Fibroblast of lung (primary cell): ENCODE results near the gene PRKCH. TPM values are rescaled to one million over a fixed set of nuclear protein-coding genes. Genes with fewer than 3 reads are reported as not detected.
A peak's percentile ranks its signal among the peaks of the same experiment; 100 is the strongest.

Experiments used
- DNase-seq, 2 donors: peaks; one replicate each; pipeline versions ENCODE4 v3.0.0 to v3.0.0-alpha.2; 2010; ENCODE audit warnings: low read depth in 2 of 2
- H2AFZ ChIP-seq: 2 replicates; pipeline ENCODE4 v1.5.1; 2012; ENCODE audit warnings: low read length, control low read depth, inconsistent platforms
- H3K27ac ChIP-seq: 2 replicates; pipeline ENCODE4 v1.5.1; 2011; ENCODE audit warnings: low read length, control low read depth; ENCODE audit not compliant: insufficient read depth
- H3K27me3 ChIP-seq: 2 replicates; pipeline ENCODE4 v1.5.1; 2011; ENCODE audit warnings: mild to moderate bottlenecking, low read length; ENCODE audit not compliant: control insufficient read depth, insufficient read depth
- H3K36me3 ChIP-seq: 2 replicates; pipeline ENCODE4 v1.5.1; 2011; ENCODE audit warnings: low read length; ENCODE audit not compliant: control insufficient read depth, insufficient read depth
- H3K4me1 ChIP-seq: 2 replicates; pipeline ENCODE4 v1.5.1; 2011; ENCODE audit warnings: low read length; ENCODE audit not compliant: control insufficient read depth, insufficient read depth; ENCODE audit errors: extremely low read depth
- H3K4me2 ChIP-seq: 2 replicates; pipeline ENCODE4 v1.5.1; 2011; ENCODE audit warnings: low read length, control low read depth; ENCODE audit not compliant: insufficient read depth; ENCODE audit errors: extremely low read depth
- H3K4me3 ChIP-seq, 4 experiments: fragments of 200-600 bp in 1 of 4; sonication (generic) in 1 of 4; replicated peaks in 1 of 4; 2 replicates each; pipeline ENCODE4 v1.5.1; 2011 to 2016; ENCODE audit warnings: low read length in 4 of 4, low read depth in 3 of 4, mild to moderate bottlenecking in 3 of 4, control low read depth in 2 of 4, inconsistent platforms in 1 of 4, mixed read lengths in 1 of 4; ENCODE audit not compliant: insufficient read depth in 1 of 4; ENCODE audit errors: control extremely low read depth in 1 of 4
- H3K79me2 ChIP-seq: 2 replicates; pipeline ENCODE4 v1.5.1; 2012; ENCODE audit warnings: mild to moderate bottlenecking, low read length, inconsistent platforms; ENCODE audit not compliant: control insufficient read depth, insufficient read depth
- H3K9ac ChIP-seq: 2 replicates; pipeline ENCODE4 v1.5.1; 2011; ENCODE audit warnings: mild to moderate bottlenecking, low read length, control low read depth; ENCODE audit not compliant: insufficient read depth
- H3K9me3 ChIP-seq: 2 replicates; pipeline ENCODE4 v1.5.1; 2012; ENCODE audit warnings: low read depth, low read length; ENCODE audit not compliant: control insufficient read depth, insufficient read depth
- H4K20me1 ChIP-seq: 2 replicates; pipeline ENCODE4 v1.5.1; 2011; ENCODE audit warnings: low read length; ENCODE audit not compliant: control insufficient read depth, insufficient read depth; ENCODE audit errors: extremely low read depth
- CTCF ChIP-seq, 2 donors: IDR thresholded peaks in 1 of 2; conservative IDR thresholded peaks in 1 of 2; 1 replicate in 1 of 2; 2 replicates in 1 of 2; pipeline ENCODE4 v1.5.1; 2011 to 2012; ENCODE audit warnings: low read length in 2 of 2, control low read depth in 1 of 2, inconsistent platforms in 1 of 2, low read depth in 1 of 2, mild to moderate bottlenecking in 1 of 2
- EZH2 ChIP-seq: IDR thresholded peaks from 2 replicates; pipeline ENCODE4 v1.5.1; 2012; ENCODE audit warnings: low read length, control low read depth, mild to moderate bottlenecking; ENCODE audit errors: missing control alignments
- polyA plus RNA-seq, 2 donors: library from polyadenylated mRNA; depleted of rRNA in 1 of 2; stranded (reverse) in 1 of 2; unstranded in 1 of 2; fragments of >200 nt; gene quantifications; 2 replicates each; pipeline ENCODE4 v1.2.1, GENCODE V29; 2011 to 2012; ENCODE audit warnings: missing spikeins in 1 of 2
- total RNA-seq: library from RNA; depleted of rRNA; stranded (reverse); fragments of >200 nt; gene quantifications from 2 replicates; pipeline ENCODE4 v1.2.1, GENCODE V29; 2014

The PRKCH gene
- total and polyA plus RNA-seq, 2 donors (not counting 1 experiment from before 2014, with no cell fraction given), result 2.9 to 5.4 TPM

DNA sequence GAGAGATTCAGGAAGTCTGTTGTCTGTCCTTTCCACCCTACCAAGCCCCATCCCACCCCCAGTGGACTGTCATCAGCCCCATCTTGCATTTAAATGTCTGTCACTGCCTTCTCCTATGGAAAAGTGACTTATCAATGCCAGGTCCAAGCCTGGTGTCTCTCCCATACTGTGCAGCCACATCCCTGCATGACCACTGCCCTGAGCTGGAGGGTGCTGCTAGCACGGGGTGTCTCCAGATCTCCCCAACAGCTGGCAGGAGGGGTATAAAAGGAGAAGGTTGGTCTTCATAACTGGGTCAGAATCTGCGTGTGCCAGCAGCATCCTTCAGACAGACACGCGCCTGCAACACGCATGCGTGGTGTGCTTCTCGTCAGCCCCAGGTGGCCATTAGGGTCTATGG lies 219.6 kb downstream of the PRKCH start:
- no peak for DNase-seq
- no peak overlapping the region for H3K9ac ChIP-seq
- H3K4me2 ChIP-seq, result no peak overlapping the region
- H4K20me1 ChIP-seq, result no peaks in the 10 kb centered on the region
- peaks cover 17% of the 10 kb centered on the region for H3K4me1 ChIP-seq
- no peaks in the 10 kb centered on the region for H3K9me3 ChIP-seq
- H3K4me3 ChIP-seq, result no peak overlapping the region
- H3K79me2 ChIP-seq, result no peaks in the 10 kb centered on the region
- H3K27me3 ChIP-seq, result no peaks in the 10 kb centered on the region
- TF ChIP-seq EZH2, result no peak
- TF ChIP-seq CTCF (conservative IDR thresholded peaks at IDR 0.05 in 1 of 2, IDR thresholded peaks at IDR 0.05 in 1 of 2; ENCODE audit: low read depth in 1 of 2, low read length in 2 of 2), result no peak
- H3K27ac ChIP-seq, result no peak overlapping the region
- H2AFZ ChIP-seq, result no peak overlapping the region
- H3K36me3 ChIP-seq, result no peaks in the 10 kb centered on the region

- H3K27ac ChIP-seq, result no peak overlapping the region
- H3K27me3 ChIP-seq, result no peaks in the 10 kb centered on the region
- no peaks in the 10 kb centered on the region for H4K20me1 ChIP-seq
- H3K4me3 ChIP-seq, result no peak overlapping the region
- TF ChIP-seq EZH2, result no peak
- no peak for TF ChIP-seq CTCF (conservative IDR thresholded peaks at IDR 0.05 in 1 of 2, IDR thresholded peaks at IDR 0.05 in 1 of 2; ENCODE audit: low read depth in 1 of 2, low read length in 2 of 2)
- peaks cover 17% of the 10 kb centered on the region for H3K4me1 ChIP-seq
- no peak overlapping the region for H3K4me2 ChIP-seq
- no peaks in the 10 kb centered on the region for H3K9me3 ChIP-seq
- no peak overlapping the region for H3K9ac ChIP-seq
- H3K36me3 ChIP-seq, result no peaks in the 10 kb centered on the region
- DNase-seq, result peak in 1 of 2 donors; percentile 67
- no peaks in the 10 kb centered on the region for H3K79me2 ChIP-seq
- H2AFZ ChIP-seq, result peak overlapping the region; percentile 2
Observed at GRCh38 chr14:61542848-61543790, 221.7 kb downstream of the PRKCH start.

GRCh38 chr14:61543946-61544345 lies 222.6 kb downstream of the PRKCH start:
- Histone ChIP-seq H3K36me3 (no peaks in the 10 kb centered on the region), H4K20me1 (no peaks in the 10 kb centered on the region), H3K4me1 (peaks cover 17% of the 10 kb centered on the region), H3K27ac (no peak overlapping the region), H2AFZ (no peak overlapping the region), H3K4me3 (no peak overlapping the region), H3K9ac (no peak overlapping the region), H3K9me3 (no peaks in the 10 kb centered on the region), H3K79me2 (no peaks in the 10 kb centered on the region), H3K4me2 (no peak overlapping the region), H3K27me3 (no peaks in the 10 kb centered on the region)
- no peak for TF ChIP-seq EZH2
- no peak for TF ChIP-seq CTCF (conservative IDR thresholded peaks at IDR 0.05 in 1 of 2, IDR thresholded peaks at IDR 0.05 in 1 of 2; ENCODE audit: low read depth in 1 of 2, low read length in 2 of 2)
- DNase-seq, result no peak
